Suprapubic skin (tissue), 4 donors: Measurements from ENCODE around the gene DTWD1.

ENCODE experiments used
- EP300 ChIP-seq: sonication (generic); formaldehyde crosslinking; IDR thresholded peaks from one replicate; pipeline ENCODE4 v1.6.1; 2017; ENCODE audit warnings: antibody characterized with exemption
- POLR2A ChIP-seq, 2 donors: fragments of 450-650 bp; IDR thresholded peaks; one replicate each; pipeline ENCODE4 v1.6.1; 2017; ENCODE audit warnings: antibody characterized with exemption in 2 of 2, mild to moderate bottlenecking in 2 of 2, moderate library complexity in 2 of 2
- POLR2AphosphoS5 ChIP-seq, 3 donors: sonication (generic); formaldehyde crosslinking; IDR thresholded peaks; one replicate each; pipeline ENCODE4 v1.6.1; 2017; ENCODE audit warnings: antibody characterized with exemption in 3 of 3
- TF ChIP-seq, protein P1 (sequence below), 2 donors: fragments of 200-600 bp in 1 of 2; fragments of 450-650 bp in 1 of 2; sonication (generic) in 1 of 2; IDR thresholded peaks; one replicate each; pipeline ENCODE4 v1.5.1; 2016 to 2019; ENCODE audit warnings: antibody characterized with exemption in 2 of 2, mild to moderate bottlenecking in 1 of 2, moderate library complexity in 1 of 2

DNA sequence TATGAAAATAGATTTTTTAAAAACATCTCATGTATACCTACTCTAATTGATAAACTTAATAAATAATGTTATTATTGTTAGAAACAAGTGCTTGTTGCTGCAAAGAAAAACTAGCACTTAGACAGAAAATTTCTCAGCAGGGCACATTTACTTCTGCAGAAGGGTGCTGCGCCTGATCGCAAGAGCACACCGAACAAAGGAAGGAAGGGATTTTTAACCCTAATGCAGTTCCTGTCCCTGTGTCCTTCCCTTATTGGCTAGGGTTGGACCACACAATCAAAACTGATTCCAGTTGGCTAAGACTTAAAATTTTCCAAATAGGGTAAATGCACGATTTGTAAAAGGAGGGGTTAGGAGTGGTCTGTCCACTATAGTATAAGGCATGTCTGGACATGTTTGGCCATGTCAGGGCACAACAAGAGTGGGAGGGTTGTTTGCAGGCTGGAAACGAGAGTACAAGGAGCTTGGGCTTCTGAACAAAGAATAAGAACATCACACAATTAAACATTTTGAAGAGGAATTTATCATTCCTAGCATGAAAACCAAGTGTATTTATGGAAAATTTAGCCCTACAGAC, 4.7 kb downstream of the DTWD1 start:
- TF ChIP-seq, protein P1, sequence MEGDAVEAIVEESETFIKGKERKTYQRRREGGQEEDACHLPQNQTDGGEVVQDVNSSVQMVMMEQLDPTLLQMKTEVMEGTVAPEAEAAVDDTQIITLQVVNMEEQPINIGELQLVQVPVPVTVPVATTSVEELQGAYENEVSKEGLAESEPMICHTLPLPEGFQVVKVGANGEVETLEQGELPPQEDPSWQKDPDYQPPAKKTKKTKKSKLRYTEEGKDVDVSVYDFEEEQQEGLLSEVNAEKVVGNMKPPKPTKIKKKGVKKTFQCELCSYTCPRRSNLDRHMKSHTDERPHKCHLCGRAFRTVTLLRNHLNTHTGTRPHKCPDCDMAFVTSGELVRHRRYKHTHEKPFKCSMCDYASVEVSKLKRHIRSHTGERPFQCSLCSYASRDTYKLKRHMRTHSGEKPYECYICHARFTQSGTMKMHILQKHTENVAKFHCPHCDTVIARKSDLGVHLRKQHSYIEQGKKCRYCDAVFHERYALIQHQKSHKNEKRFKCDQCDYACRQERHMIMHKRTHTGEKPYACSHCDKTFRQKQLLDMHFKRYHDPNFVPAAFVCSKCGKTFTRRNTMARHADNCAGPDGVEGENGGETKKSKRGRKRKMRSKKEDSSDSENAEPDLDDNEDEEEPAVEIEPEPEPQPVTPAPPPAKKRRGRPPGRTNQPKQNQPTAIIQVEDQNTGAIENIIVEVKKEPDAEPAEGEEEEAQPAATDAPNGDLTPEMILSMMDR (IDR thresholded peaks at IDR 0.05): no peak
- TF ChIP-seq POLR2AphosphoS5 (IDR thresholded peaks at IDR 0.05) (no peak), POLR2A (IDR thresholded peaks at IDR 0.05) (no peak), EP300 (no peak)
